RWPE2 (cell line): ENCODE data around the gene INAFM1.

ENCODE experiments used
- ATAC-seq: fragments of 200-7000 bp; cut with Tn5 transposase; 3 replicates; pipeline ENCODE4 v1.9.1; 2021; ENCODE audit warnings: low read depth
- DNase-seq: peaks from one replicate; pipeline ENCODE4 v3.0.0-alpha.2; 2020; ENCODE audit warnings: low spot score
- H3K27ac ChIP-seq: fragments of 450-650 bp; 2 replicates; pipeline ENCODE4 v1.5.1; 2017; ENCODE audit warnings: mild to moderate bottlenecking; ENCODE audit not compliant: poor library complexity, severe bottlenecking
- H3K27me3 ChIP-seq: fragments of 250-450 bp; sonication (Bioruptor Pico); 2 replicates; pipeline ENCODE4 v1.5.1; 2021; ENCODE audit warnings: mild to moderate bottlenecking, moderate library complexity; ENCODE audit not compliant: insufficient read depth, poor library complexity, severe bottlenecking
- H3K36me3 ChIP-seq: fragments of 250-450 bp; sonication (Bioruptor Pico); 2 replicates; pipeline ENCODE4 v1.5.1; 2020; ENCODE audit warnings: low read depth, mild to moderate bottlenecking, moderate library complexity
- H3K4me1 ChIP-seq: fragments of 250-450 bp; sonication (Bioruptor Pico); 2 replicates; pipeline ENCODE4 v1.5.1; 2021; ENCODE audit warnings: mild to moderate bottlenecking, moderate library complexity; ENCODE audit not compliant: insufficient read depth, poor library complexity, severe bottlenecking
- H3K4me3 ChIP-seq: fragments of 250-450 bp; sonication (Bioruptor Pico); 2 replicates; pipeline ENCODE4 v1.5.1; 2021; ENCODE audit warnings: mild to moderate bottlenecking, moderate library complexity; ENCODE audit not compliant: severe bottlenecking
- H3K9me3 ChIP-seq: fragments of 250-450 bp; sonication (Bioruptor Pico); 2 replicates; pipeline ENCODE4 v1.5.1; 2021; ENCODE audit warnings: mild to moderate bottlenecking, moderate library complexity; ENCODE audit not compliant: severe bottlenecking
- CTCF ChIP-seq: fragments of 450-650 bp; IDR thresholded peaks from one replicate; pipeline ENCODE4 v1.5.1; 2017; ENCODE audit warnings: mild to moderate bottlenecking, moderate library complexity; ENCODE audit not compliant: poor library complexity, severe bottlenecking

INAFM1 gene

GRCh38 chr19:47270408-47270807, 4.3 kb upstream of the INAFM1 start:
- Histone ChIP-seq H3K27ac (no peak overlapping the region), H3K4me3 (no peak overlapping the region), H3K36me3 (peaks cover 19% of the 10 kb centered on the region), H3K4me1 (no peaks in the 10 kb centered on the region), H3K27me3 (no peaks in the 10 kb centered on the region), H3K9me3 (no peaks in the 10 kb centered on the region)
- no peak for DNase-seq
- ATAC-seq, result no peak
- no peak for TF ChIP-seq CTCF

GRCh38 chr19:47271949-47272348, 2.7 kb upstream of the INAFM1 start:
- DNase-seq, result no peak
- no peaks in the 10 kb centered on the region for H3K9me3 ChIP-seq
- H3K4me1 ChIP-seq, result no peaks in the 10 kb centered on the region
- H3K27me3 ChIP-seq, result no peaks in the 10 kb centered on the region
- no peak for TF ChIP-seq CTCF
- H3K27ac ChIP-seq, result no peak overlapping the region
- peaks cover 11% of the 10 kb centered on the region; the same call in 1 of the 2 replicates for H3K36me3 ChIP-seq
- no peak for ATAC-seq
- H3K4me3 ChIP-seq, result no peak overlapping the region

GRCh38 chr19:47272448-47273312, 2.0 kb upstream of the INAFM1 start:
- no peaks in the 10 kb centered on the region for H3K27me3 ChIP-seq
- peaks cover 11% of the 10 kb centered on the region; the same call in 1 of the 2 replicates for H3K36me3 ChIP-seq
- H3K4me1 ChIP-seq, result no peaks in the 10 kb centered on the region
- no peaks in the 10 kb centered on the region for H3K9me3 ChIP-seq
- H3K4me3 ChIP-seq, result peak overlapping the region; percentile 51
- TF ChIP-seq CTCF, result no peak
- ATAC-seq, result no peak
- no peak for DNase-seq
- peak overlapping the region; percentile 81 for H3K27ac ChIP-seq

- Histone ChIP-seq H3K9me3 (no peaks in the 10 kb centered on the region), H3K27me3 (no peaks in the 10 kb centered on the region), H3K4me1 (no peaks in the 10 kb centered on the region), H3K4me3 (peak overlapping the region; percentile 51), H3K27ac (peak overlapping the region; percentile 81), H3K36me3 (peaks cover 4% of the 10 kb centered on the region; the same call in 1 of the 2 replicates)
- TF ChIP-seq CTCF, result peak; percentile 18
- ATAC-seq (peak; percentile 73), DNase-seq (peak; percentile 92)
Measured at GRCh38 chr19:47273313-47274070, 1.2 kb upstream of the INAFM1 start.
